GM23248 (cell line): ENCODE data around the gene BMS1.

Experiments used
- EZH2 ChIP-seq: fragments of 200-600 bp; sonication (generic); IDR thresholded peaks from 2 replicates; pipeline ENCODE4 v1.6.1; 2018; ENCODE audit warnings: antibody characterized with exemption, mild to moderate bottlenecking; ENCODE audit not compliant: insufficient read depth, poor library complexity, severe bottlenecking
- EZH2phosphoT487 ChIP-seq: fragments of 200-600 bp; sonication (generic); IDR thresholded peaks from 2 replicates; pipeline ENCODE4 v1.6.1; 2018; ENCODE audit warnings: antibody characterized with exemption, moderate library complexity, mild to moderate bottlenecking, low read depth; ENCODE audit not compliant: insufficient read depth

- TF ChIP-seq EZH2 (no peak), EZH2phosphoT487 (no peak)
Observed at GRCh38 chr10:42782446-42783180, at the start of gene BMS1.
